WERI-Rb-1 (cell line): ENCODE measurements around the gene NBL1.

ENCODE experiments used
- DNase-seq: peaks from one replicate; pipeline ENCODE4 v3.0.0-alpha.2; 2020
- H3K27ac ChIP-seq: fragments of 250-450 bp; sonication (Bioruptor Pico); 2 replicates; pipeline ENCODE4 v1.5.1; 2020; ENCODE audit warnings: mild to moderate bottlenecking, moderate library complexity
- H3K27me3 ChIP-seq: fragments of 250-450 bp; sonication (Bioruptor Pico); 2 replicates; pipeline ENCODE4 v1.5.1; 2021; ENCODE audit warnings: mild to moderate bottlenecking, low read depth, moderate library complexity; ENCODE audit not compliant: insufficient read depth, severe bottlenecking
- H3K36me3 ChIP-seq: fragments of 250-450 bp; sonication (Bioruptor Pico); 2 replicates; pipeline ENCODE4 v1.5.1; 2020; ENCODE audit warnings: mild to moderate bottlenecking, moderate library complexity
- H3K4me3 ChIP-seq: 2 replicates; pipeline ENCODE4 v1.5.1; 2011; ENCODE audit warnings: low read depth, mild to moderate bottlenecking, control low read depth, low read length
- H3K9me3 ChIP-seq: fragments of 250-450 bp; sonication (Bioruptor Pico); 2 replicates; pipeline ENCODE4 v1.5.1; 2021; ENCODE audit warnings: mild to moderate bottlenecking, moderate library complexity; ENCODE audit not compliant: severe bottlenecking
- CTCF ChIP-seq: IDR thresholded peaks from 2 replicates; pipeline ENCODE4 v1.5.1; 2011; ENCODE audit warnings: low read depth, mild to moderate bottlenecking, control low read depth, inconsistent platforms, low read length

Gene NBL1

GRCh38 chr1:19679691-19680090 is 35.6 kb downstream of the NBL1 start:
- no peak for DNase-seq
- no peaks in the 10 kb centered on the region for H3K36me3 ChIP-seq
- no peak overlapping the region for H3K27ac ChIP-seq
- H3K9me3 ChIP-seq: no peaks in the 10 kb centered on the region
- no peak for TF ChIP-seq CTCF
- no peak overlapping the region for H3K4me3 ChIP-seq
- H3K27me3 ChIP-seq: no peaks in the 10 kb centered on the region

- no peaks in the 10 kb centered on the region for H3K9me3 ChIP-seq
- no peaks in the 10 kb centered on the region for H3K27me3 ChIP-seq
- DNase-seq: no peak
- H3K27ac ChIP-seq: no peak overlapping the region
- H3K36me3 ChIP-seq: no peaks in the 10 kb centered on the region
- TF ChIP-seq CTCF: no peak
- H3K4me3 ChIP-seq: no peak overlapping the region
Observed at GRCh38 chr1:19680644-19681043, 36.5 kb downstream of the NBL1 start.

- H3K27ac ChIP-seq: no peak overlapping the region
- no peaks in the 10 kb centered on the region for H3K9me3 ChIP-seq
- H3K27me3 ChIP-seq: no peaks in the 10 kb centered on the region
- DNase-seq: no peak
- no peak for TF ChIP-seq CTCF
- no peaks in the 10 kb centered on the region for H3K36me3 ChIP-seq
- H3K4me3 ChIP-seq: no peak overlapping the region
Observed at GRCh38 chr1:19682257-19682656, 38.1 kb downstream of the NBL1 start.

- no peak for DNase-seq
- no peak for TF ChIP-seq CTCF
- no peak overlapping the region for H3K27ac ChIP-seq
- no peaks in the 10 kb centered on the region for H3K9me3 ChIP-seq
- no peaks in the 10 kb centered on the region for H3K27me3 ChIP-seq
- no peak overlapping the region for H3K4me3 ChIP-seq
- H3K36me3 ChIP-seq: no peaks in the 10 kb centered on the region
Observed at GRCh38 chr1:19682901-19683300, 38.8 kb downstream of the NBL1 start.

- no peak overlapping the region for H3K27ac ChIP-seq
- TF ChIP-seq CTCF: no peak
- no peak for DNase-seq
- H3K36me3 ChIP-seq: no peaks in the 10 kb centered on the region
- no peaks in the 10 kb centered on the region for H3K27me3 ChIP-seq
- no peak overlapping the region for H3K4me3 ChIP-seq
- no peaks in the 10 kb centered on the region for H3K9me3 ChIP-seq
Observed at GRCh38 chr1:19683351-19683750, 39.2 kb downstream of the NBL1 start.

- Histone ChIP-seq H3K36me3 (no peaks in the 10 kb centered on the region), H3K9me3 (peaks cover 1% of the 10 kb centered on the region), H3K27ac (no peak overlapping the region), H3K4me3 (no peak overlapping the region), H3K27me3 (no peaks in the 10 kb centered on the region)
- TF ChIP-seq CTCF: no peak
- no peak for DNase-seq
Observed at GRCh38 chr1:19684677-19685076, 40.6 kb downstream of the NBL1 start.
